ENCODE data around the gene C3orf62. TPM values are rescaled to one million over a fixed set of nuclear protein-coding genes. Genes with fewer than 3 reads are reported as not detected.

The C3orf62 gene
- total RNA-seq, 1 donor from 2014 or later, result 4.6 TPM

GRCh38 chr3:49270156-49270500, 6.9 kb downstream of the C3orf62 start:
- Mint-ChIP-seq H3K27me3 (ENCODE audit: low read depth) (no peaks in the 10 kb centered on the region), H3K4me3 (ENCODE audit: unreplicated experiment) (no peak overlapping the region), H3K36me3 (ENCODE audit: low read depth) (peaks cover 13% of the 10 kb centered on the region), H3K27ac (ENCODE audit: unreplicated experiment) (no peak overlapping the region), H3K4me1 (ENCODE audit: low read depth) (peaks cover 2% of the 10 kb centered on the region), H3K9me3 (ENCODE audit: low read depth) (no peaks in the 10 kb centered on the region)
- TF ChIP-seq, protein P1, sequence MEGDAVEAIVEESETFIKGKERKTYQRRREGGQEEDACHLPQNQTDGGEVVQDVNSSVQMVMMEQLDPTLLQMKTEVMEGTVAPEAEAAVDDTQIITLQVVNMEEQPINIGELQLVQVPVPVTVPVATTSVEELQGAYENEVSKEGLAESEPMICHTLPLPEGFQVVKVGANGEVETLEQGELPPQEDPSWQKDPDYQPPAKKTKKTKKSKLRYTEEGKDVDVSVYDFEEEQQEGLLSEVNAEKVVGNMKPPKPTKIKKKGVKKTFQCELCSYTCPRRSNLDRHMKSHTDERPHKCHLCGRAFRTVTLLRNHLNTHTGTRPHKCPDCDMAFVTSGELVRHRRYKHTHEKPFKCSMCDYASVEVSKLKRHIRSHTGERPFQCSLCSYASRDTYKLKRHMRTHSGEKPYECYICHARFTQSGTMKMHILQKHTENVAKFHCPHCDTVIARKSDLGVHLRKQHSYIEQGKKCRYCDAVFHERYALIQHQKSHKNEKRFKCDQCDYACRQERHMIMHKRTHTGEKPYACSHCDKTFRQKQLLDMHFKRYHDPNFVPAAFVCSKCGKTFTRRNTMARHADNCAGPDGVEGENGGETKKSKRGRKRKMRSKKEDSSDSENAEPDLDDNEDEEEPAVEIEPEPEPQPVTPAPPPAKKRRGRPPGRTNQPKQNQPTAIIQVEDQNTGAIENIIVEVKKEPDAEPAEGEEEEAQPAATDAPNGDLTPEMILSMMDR (IDR thresholded peaks at IDR 0.05), result no peak
- no peak for DNase-seq (ENCODE audit: low spot score)

GRCh38 chr3:49269443-49270155, 7.4 kb downstream of the C3orf62 start:
- H3K4me3 Mint-ChIP-seq (ENCODE audit: unreplicated experiment), result no peak overlapping the region
- H3K4me1 Mint-ChIP-seq (ENCODE audit: low read depth), result peaks cover 2% of the 10 kb centered on the region
- peaks cover 13% of the 10 kb centered on the region for H3K36me3 Mint-ChIP-seq (ENCODE audit: low read depth)
- H3K27ac Mint-ChIP-seq (ENCODE audit: unreplicated experiment), result no peak overlapping the region
- no peak for DNase-seq (ENCODE audit: low spot score)
- H3K27me3 Mint-ChIP-seq (ENCODE audit: low read depth), result no peaks in the 10 kb centered on the region
- H3K9me3 Mint-ChIP-seq (ENCODE audit: low read depth), result no peaks in the 10 kb centered on the region
- TF ChIP-seq, protein P1 (IDR thresholded peaks at IDR 0.05), result no peak

DNA sequence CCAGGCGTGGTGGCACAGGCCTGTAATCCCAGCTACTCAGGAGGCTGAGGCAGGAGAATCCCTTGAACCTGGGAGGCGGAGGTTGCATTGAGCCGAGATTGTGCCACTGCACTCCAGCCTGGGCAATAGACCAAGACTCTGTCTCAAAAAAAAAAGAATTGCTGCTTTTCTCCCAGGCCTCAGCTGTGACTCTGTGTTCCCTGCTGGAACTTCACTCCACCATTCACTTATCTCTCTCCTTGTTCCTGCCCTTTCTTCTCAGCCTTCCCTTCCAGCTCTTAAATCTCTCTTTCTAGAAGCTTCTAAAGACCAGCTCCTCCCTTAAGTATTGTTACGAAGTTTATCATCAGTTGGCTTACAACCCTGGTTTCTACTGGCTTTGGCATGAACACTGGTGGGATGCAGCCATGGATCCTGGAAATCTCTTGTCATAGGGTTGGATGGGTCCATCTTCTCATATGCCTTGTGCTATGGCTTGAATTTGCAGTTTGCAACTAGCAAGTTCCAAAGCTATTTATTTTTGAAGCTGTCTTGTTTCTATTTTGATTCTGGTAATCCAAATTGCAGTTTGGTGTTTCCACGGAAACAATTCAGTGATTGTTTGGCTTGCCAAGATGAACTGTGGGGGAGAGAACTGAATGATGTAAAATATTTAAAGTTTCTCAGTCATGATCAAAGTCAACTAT, 10.5 kb downstream of the C3orf62 start:
- Mint-ChIP-seq H3K27ac (ENCODE audit: unreplicated experiment) (no peak overlapping the region), H3K36me3 (ENCODE audit: low read depth) (peaks cover 9% of the 10 kb centered on the region), H3K4me1 (ENCODE audit: low read depth) (peaks cover 2% of the 10 kb centered on the region), H3K9me3 (ENCODE audit: low read depth) (no peaks in the 10 kb centered on the region), H3K4me3 (ENCODE audit: unreplicated experiment) (no peak overlapping the region), H3K27me3 (ENCODE audit: low read depth) (no peaks in the 10 kb centered on the region)
- TF ChIP-seq, protein P1 (IDR thresholded peaks at IDR 0.05), result no peak
- no peak for DNase-seq (ENCODE audit: low spot score)

- no peak overlapping the region for H3K4me3 Mint-ChIP-seq (ENCODE audit: unreplicated experiment)
- H3K36me3 Mint-ChIP-seq (ENCODE audit: low read depth), result peaks cover 9% of the 10 kb centered on the region
- DNase-seq (ENCODE audit: low spot score), result no peak
- H3K27ac Mint-ChIP-seq (ENCODE audit: unreplicated experiment), result no peak overlapping the region
- H3K27me3 Mint-ChIP-seq (ENCODE audit: low read depth), result no peaks in the 10 kb centered on the region
- no peaks in the 10 kb centered on the region for H3K9me3 Mint-ChIP-seq (ENCODE audit: low read depth)
- TF ChIP-seq, protein P1 (IDR thresholded peaks at IDR 0.05), result no peak
- H3K4me1 Mint-ChIP-seq (ENCODE audit: low read depth), result peaks cover 2% of the 10 kb centered on the region
Measured at GRCh38 chr3:49265661-49266386, 11.2 kb downstream of the C3orf62 start.

- peaks cover 2% of the 10 kb centered on the region for H3K4me1 Mint-ChIP-seq (ENCODE audit: low read depth)
- DNase-seq (ENCODE audit: low spot score), result no peak
- H3K27me3 Mint-ChIP-seq (ENCODE audit: low read depth), result no peaks in the 10 kb centered on the region
- H3K4me3 Mint-ChIP-seq (ENCODE audit: unreplicated experiment), result no peak overlapping the region
- H3K36me3 Mint-ChIP-seq (ENCODE audit: low read depth), result no peaks in the 10 kb centered on the region
- no peaks in the 10 kb centered on the region for H3K9me3 Mint-ChIP-seq (ENCODE audit: low read depth)
- TF ChIP-seq, protein P1 (IDR thresholded peaks at IDR 0.05), result no peak
- no peak overlapping the region for H3K27ac Mint-ChIP-seq (ENCODE audit: unreplicated experiment)
Measured at GRCh38 chr3:49263159-49263889, 13.7 kb downstream of the C3orf62 start.

Data from chondrocyte (in vitro differentiated cells).